Measurements from ENCODE around the gene CLBA1. TPM values are rescaled to one million over a fixed set of nuclear protein-coding genes. Genes with fewer than 3 reads are reported as not detected.
"Not testable (repeated sequence)": the region's sequence is repeated elsewhere in the genome, so short reads cannot be mapped to it uniquely, and the experiment has no call there.

Gene CLBA1
- total RNA-seq, 1 donor from 2014 or later, result 8.4 TPM

DNA sequence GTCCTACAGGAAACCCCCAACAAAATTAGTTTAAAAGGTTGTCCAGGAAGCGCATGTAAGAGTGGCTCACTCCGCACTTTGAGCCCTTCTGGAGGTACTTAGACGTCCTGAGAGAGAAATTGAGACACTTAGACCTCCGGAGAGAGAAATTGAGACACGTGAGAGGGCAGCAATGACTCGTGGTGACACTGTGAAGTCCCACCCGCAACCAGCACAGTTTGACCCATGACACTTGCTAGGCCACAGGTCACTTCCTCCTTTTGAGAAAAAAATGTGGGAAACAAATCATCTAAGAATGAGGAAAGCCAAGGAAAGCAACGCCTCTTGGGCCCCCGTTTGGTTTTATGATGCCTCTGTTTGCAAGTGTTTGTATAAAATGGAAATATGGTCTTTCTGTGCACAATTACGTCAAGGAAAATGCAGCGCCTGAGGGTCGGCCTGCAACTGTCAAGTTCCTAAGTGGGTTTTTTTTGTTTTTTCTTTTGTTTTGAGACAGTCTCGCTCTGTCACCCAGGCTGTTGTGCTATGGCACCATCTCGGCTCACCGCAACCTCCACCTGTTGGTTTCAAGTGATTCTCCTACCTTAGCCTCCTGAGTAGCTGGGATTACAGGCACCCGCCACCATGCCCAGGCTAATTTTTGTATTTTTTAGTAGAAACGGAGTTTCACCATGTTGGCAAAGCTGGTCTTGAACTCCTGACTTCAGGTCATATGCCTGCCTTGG lies 48.9 kb downstream of the CLBA1 start:
- Histone ChIP-seq H3K27me3 (ENCODE audit: control insufficient read depth, insufficient read depth, low read length) (no peaks in the 10 kb centered on the region), H3K4me3 (ENCODE audit: low read depth, low read length) (no peak overlapping the region), H3K36me3 (ENCODE audit: control insufficient read depth, insufficient read depth, low read length) (no peaks in the 10 kb centered on the region)
- TF ChIP-seq CTCF (IDR thresholded peaks at IDR 0.05; ENCODE audit: insufficient read depth, low read length, severe bottlenecking), result no peak
- FAIRE-seq (no peak), DNase-seq (ENCODE audit: low read depth) (no peak)

- not testable (repeated sequence) for H3K4me3 ChIP-seq (ENCODE audit: low read depth, low read length); DNase-seq (ENCODE audit: low read depth); H3K27me3 ChIP-seq (ENCODE audit: control insufficient read depth, insufficient read depth, low read length); FAIRE-seq; H3K36me3 ChIP-seq (ENCODE audit: control insufficient read depth, insufficient read depth, low read length)
These were observed 50.0 kb downstream of the CLBA1 start for GRCh38 chr14:105035616-105036015.

- TF ChIP-seq CTCF (IDR thresholded peaks at IDR 0.05; ENCODE audit: insufficient read depth, low read length, severe bottlenecking), result no peak
- FAIRE-seq (no peak), DNase-seq (ENCODE audit: low read depth) (no peak)
- H3K4me3 ChIP-seq (ENCODE audit: low read depth, low read length), result no peak overlapping the region
- no peaks in the 10 kb centered on the region for H3K36me3 ChIP-seq (ENCODE audit: control insufficient read depth, insufficient read depth, low read length)
- H3K27me3 ChIP-seq (ENCODE audit: control insufficient read depth, insufficient read depth, low read length), result no peaks in the 10 kb centered on the region
These were observed 54.0 kb downstream of the CLBA1 start for GRCh38 chr14:105039458-105040205.

DNA sequence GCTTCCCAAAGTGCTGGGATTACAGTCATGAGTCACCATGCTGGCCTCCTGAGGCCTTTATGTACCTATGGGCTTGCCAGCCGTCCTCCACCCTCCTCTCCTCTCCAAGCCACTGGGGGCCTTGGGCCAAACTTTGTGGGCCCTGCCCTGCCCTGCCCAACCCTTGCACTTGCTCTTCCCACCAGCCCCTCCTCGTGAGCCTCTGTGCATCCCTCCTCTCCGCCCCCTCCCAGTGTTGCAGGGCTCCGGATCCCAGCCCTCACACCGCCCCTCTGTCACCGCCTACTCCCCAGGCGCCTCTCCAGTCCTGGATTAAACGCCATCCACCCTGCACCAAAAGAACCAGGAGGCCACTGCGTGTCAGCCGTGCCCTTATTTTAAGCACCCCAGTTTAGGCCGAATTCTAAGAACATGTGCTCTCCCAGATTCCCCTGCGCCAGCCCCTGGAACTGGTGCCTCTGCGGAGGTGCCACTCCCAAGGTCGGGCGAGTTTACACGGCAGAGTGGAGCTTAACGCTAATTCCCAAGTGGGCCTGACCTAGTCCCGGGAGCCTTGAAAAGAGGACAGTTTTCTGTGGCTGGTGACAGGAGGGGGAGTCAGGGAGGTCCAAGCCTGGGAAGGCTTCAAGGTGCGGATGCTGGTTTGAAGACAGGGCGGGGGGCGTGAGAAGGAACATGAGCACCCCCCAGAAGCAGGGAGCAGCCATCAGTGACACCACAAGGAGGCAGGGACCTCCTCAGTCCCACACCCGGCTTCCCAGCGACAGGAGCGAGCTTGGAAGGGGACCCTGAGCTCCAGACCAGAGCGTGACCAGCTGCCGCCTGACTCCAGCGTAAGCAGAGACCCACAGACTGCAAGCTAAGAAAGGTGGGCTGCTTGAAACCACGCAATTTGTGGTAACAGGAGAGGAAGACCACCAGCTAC lies 56.5 kb downstream of the CLBA1 start:
- no peak for TF ChIP-seq CTCF (IDR thresholded peaks at IDR 0.05; ENCODE audit: insufficient read depth, low read length, severe bottlenecking)
- Histone ChIP-seq H3K36me3 (ENCODE audit: control insufficient read depth, insufficient read depth, low read length) (no peaks in the 10 kb centered on the region), H3K4me3 (ENCODE audit: low read depth, low read length) (no peak overlapping the region), H3K27me3 (ENCODE audit: control insufficient read depth, insufficient read depth, low read length) (no peaks in the 10 kb centered on the region)
- FAIRE-seq (no peak), DNase-seq (ENCODE audit: low read depth) (no peak)

- DNase-seq (ENCODE audit: low read depth) (no peak), FAIRE-seq (no peak)
- Histone ChIP-seq H3K4me3 (ENCODE audit: low read depth, low read length) (no peak overlapping the region), H3K27me3 (ENCODE audit: control insufficient read depth, insufficient read depth, low read length) (no peaks in the 10 kb centered on the region), H3K36me3 (ENCODE audit: control insufficient read depth, insufficient read depth, low read length) (no peaks in the 10 kb centered on the region)
- TF ChIP-seq CTCF (IDR thresholded peaks at IDR 0.05; ENCODE audit: insufficient read depth, low read length, severe bottlenecking), result no peak
These were observed 57.2 kb downstream of the CLBA1 start for GRCh38 chr14:105042813-105043212.

DNA sequence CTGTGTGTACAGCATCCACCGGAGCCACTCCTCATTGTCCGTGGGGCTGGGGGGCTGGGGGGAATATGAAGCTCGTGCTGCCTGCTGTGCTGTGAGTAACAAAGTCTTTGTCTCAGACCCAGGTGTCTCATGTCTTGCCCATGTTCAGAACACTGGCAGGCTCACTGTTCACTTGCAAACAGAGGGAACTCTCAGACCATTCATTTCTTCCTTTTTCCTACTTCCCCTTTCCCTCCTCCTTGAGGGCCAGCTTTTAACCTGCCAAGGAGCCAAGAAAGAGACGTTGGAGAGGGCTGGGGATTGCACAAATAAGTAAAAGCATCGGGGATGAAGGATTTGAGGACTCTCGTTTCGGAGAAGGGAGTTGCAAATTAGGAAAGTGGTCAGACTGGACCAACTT lies 58.1 kb downstream of the CLBA1 start:
- no peak for TF ChIP-seq CTCF (IDR thresholded peaks at IDR 0.05; ENCODE audit: insufficient read depth, low read length, severe bottlenecking)
- Histone ChIP-seq H3K4me3 (ENCODE audit: low read depth, low read length) (no peak overlapping the region), H3K27me3 (ENCODE audit: control insufficient read depth, insufficient read depth, low read length) (no peaks in the 10 kb centered on the region), H3K36me3 (ENCODE audit: control insufficient read depth, insufficient read depth, low read length) (no peaks in the 10 kb centered on the region)
- FAIRE-seq, result peak; percentile 23
- no peak for DNase-seq (ENCODE audit: low read depth)
